HCT116 (cell line): ENCODE measurements around the gene AP2A1. TPM values are rescaled to one million over a fixed set of nuclear protein-coding genes. Genes with fewer than 3 reads are reported as not detected.

ENCODE experiments used
- ATAC-seq: fragments of 200-7000 bp; cut with Tn5 transposase; 2 replicates; pipeline ENCODE4 v1.9.1; 2020; ENCODE audit warnings: mild to moderate bottlenecking, moderate library complexity
- BruUV-seq: library from RNA; stranded (reverse); fragments of 400-500 nt; replicated peaks from 2 replicates; lab custom pipeline; 2021; lab: Mats Ljungman, UMichigan
- CTCF ChIA-PET: fragments of 300-600 bp; sonication (Branson Sonifier 250); formaldehyde crosslinking; loops from one replicate; lab custom pipeline; 2021; ENCODE audit warnings: antibody characterized with exemption; lab: Charles Lee
- POLR2A ChIA-PET: fragments of 300-600, 350-600 bp; sonication (Branson Sonifier 250); formaldehyde crosslinking; loops from one replicate; lab custom pipeline; 2021; ENCODE audit warnings: antibody characterized with exemption; lab: Charles Lee
- RAD21 ChIA-PET, 2 experiments: fragments of 300-600 bp; sonication (Branson Sonifier 250); formaldehyde crosslinking; loops; one replicate each; lab custom pipeline; 2023; ENCODE audit warnings: low total read pairs in 2 of 2; ENCODE audit not compliant: uncharacterized antibody in 2 of 2, unreplicated experiment in 2 of 2, low non-redundant PET in 1 of 2; lab: Charles Lee
- DNase-seq: peaks from one replicate; pipeline ENCODE4 v3.0.0-alpha.2; 2010; ENCODE audit warnings: low read depth, low spot score
- H2AFZ ChIP-seq: fragments of 200-600 bp; shearing (Covaris generic), sonication (generic); 2 replicates; pipeline ENCODE4 v1.6.1; 2017; ENCODE audit warnings: low read depth, mixed run types, mixed read lengths, antibody characterized with exemption, low read length; ENCODE audit not compliant: poor library complexity, severe bottlenecking
- H3K27ac ChIP-seq: 2 replicates; pipeline ENCODE4 v1.5.1; 2012; ENCODE audit warnings: low read depth, low read length
- H3K27me3 ChIP-seq: fragments of 200-600 bp; sonication (generic); 2 replicates; pipeline ENCODE4 v1.6.1; 2016; ENCODE audit warnings: mixed run types, low read length, mixed read lengths; ENCODE audit not compliant: insufficient read depth
- H3K36me3 ChIP-seq, 2 experiments: fragments of 200-500 bp in 1 of 2; fragments of 200-600 bp in 1 of 2; sonication (Bioruptor generic) in 1 of 2; sonication (generic) in 1 of 2; 2 replicates each; pipeline versions ENCODE4 v1.5.1 to v1.6.1; 2014 to 2016; ENCODE audit warnings: low read length in 2 of 2, inconsistent platforms in 1 of 2, mixed read lengths in 1 of 2, mixed run types in 1 of 2; ENCODE audit not compliant: insufficient read depth in 2 of 2, control insufficient read depth in 1 of 2
- H3K4me1 ChIP-seq, 2 experiments: fragments of 200-600 bp in 1 of 2; sonication (generic) in 1 of 2; 2 replicates each; pipeline versions ENCODE4 v1.5.1 to v1.6.1; 2012 to 2017; ENCODE audit warnings: low read length in 2 of 2, inconsistent platforms in 1 of 2, mild to moderate bottlenecking in 1 of 2, mixed read lengths in 1 of 2, mixed run types in 1 of 2, moderate library complexity in 1 of 2; ENCODE audit not compliant: insufficient read depth in 2 of 2, control insufficient read depth in 1 of 2
- H3K4me2 ChIP-seq: fragments of 200-600 bp; sonication (generic); 2 replicates; pipeline ENCODE4 v1.6.1; 2017; ENCODE audit warnings: mixed run types, low read length, mixed read lengths
- H3K4me3 ChIP-seq, 2 experiments: fragments of 200-600 bp in 1 of 2; sonication (generic) in 1 of 2; replicated peaks in 1 of 2; 2 replicates each; pipeline ENCODE4 v1.5.1; 2011 to 2016; ENCODE audit warnings: low read length in 2 of 2, control low read depth in 1 of 2, low read depth in 1 of 2, mild to moderate bottlenecking in 1 of 2, mixed read lengths in 1 of 2, mixed run types in 1 of 2
- H3K79me2 ChIP-seq: fragments of 200-600 bp; sonication (generic); 2 replicates; pipeline ENCODE4 v1.6.1; 2017; ENCODE audit warnings: mild to moderate bottlenecking, mixed run types, low read length, moderate library complexity, mixed read lengths; ENCODE audit not compliant: insufficient read depth
- H3K9ac ChIP-seq: fragments of 200-600 bp; sonication (generic); 2 replicates; pipeline ENCODE4 v1.6.1; 2016; ENCODE audit warnings: low read length, mixed read lengths
- H3K9me2 ChIP-seq: fragments of 200-600 bp; sonication (generic), shearing (Covaris generic); 2 replicates; pipeline ENCODE4 v1.6.1; 2017; ENCODE audit warnings: mixed run types, mild to moderate bottlenecking, moderate library complexity; ENCODE audit not compliant: insufficient read depth
- H3K9me3 ChIP-seq, 2 experiments: fragments of 200-500 bp in 1 of 2; fragments of 200-600 bp in 1 of 2; sonication (Bioruptor generic) in 1 of 2; sonication (generic) in 1 of 2; 2 replicates each; pipeline ENCODE4 v1.6.1; 2014 to 2017; ENCODE audit warnings: low read length in 2 of 2, mixed read lengths in 2 of 2, inconsistent platforms in 1 of 2, low read depth in 1 of 2, mild to moderate bottlenecking in 1 of 2, mixed run types in 1 of 2, moderate library complexity in 1 of 2; ENCODE audit not compliant: control insufficient read depth in 1 of 2, insufficient read depth in 1 of 2
- H4K20me1 ChIP-seq: fragments of 200-600 bp; sonication (generic), shearing (Covaris generic); 2 replicates; pipeline ENCODE4 v1.6.1; 2017; ENCODE audit warnings: mixed run types, mild to moderate bottlenecking, moderate library complexity; ENCODE audit not compliant: insufficient read depth
- CEBPB ChIP-seq: IDR thresholded peaks from 2 replicates; pipeline ENCODE4 v1.6.1; 2012; ENCODE audit warnings: low read depth
- EGR1 ChIP-seq: IDR thresholded peaks from 2 replicates; pipeline ENCODE4 v1.6.1; 2012; ENCODE audit warnings: low read depth
- ELF1 ChIP-seq: IDR thresholded peaks from 2 replicates; pipeline ENCODE4 v1.6.1; 2012; ENCODE audit warnings: low read depth, borderline replicate concordance
- EZH2 ChIP-seq: fragments of 200-600 bp; sonication (generic); IDR thresholded peaks from 2 replicates; pipeline ENCODE4 v1.6.1; 2017; ENCODE audit warnings: antibody characterized with exemption, mixed run types
- EZH2phosphoT487 ChIP-seq: fragments of 200-600 bp; IDR thresholded peaks from 2 replicates; pipeline ENCODE4 v1.6.1; 2018; ENCODE audit warnings: antibody characterized with exemption, borderline replicate concordance
- FOSL1 ChIP-seq: IDR thresholded peaks from 2 replicates; pipeline ENCODE4 v1.6.1; 2012; ENCODE audit warnings: low read depth
- JUND ChIP-seq: IDR thresholded peaks from 2 replicates; pipeline ENCODE4 v1.6.1; 2012
- POLR2AphosphoS5 ChIP-seq: IDR thresholded peaks from 2 replicates; pipeline ENCODE4 v1.6.1; 2011; ENCODE audit warnings: mild to moderate bottlenecking, low read depth, low read length, moderate library complexity
- RAD21 ChIP-seq: IDR thresholded peaks from 2 replicates; pipeline ENCODE4 v1.6.1; 2012; ENCODE audit warnings: low read depth, mild to moderate bottlenecking
- SIN3A ChIP-seq: IDR thresholded peaks from 2 replicates; pipeline ENCODE4 v1.6.1; 2012; ENCODE audit warnings: low read depth
- SP1 ChIP-seq: IDR thresholded peaks from 2 replicates; pipeline ENCODE4 v1.6.1; 2012; ENCODE audit warnings: low read depth
- SRF ChIP-seq: IDR thresholded peaks from 2 replicates; pipeline ENCODE4 v1.6.1; 2012; ENCODE audit warnings: low read depth
- TCF7L2 ChIP-seq: IDR thresholded peaks from 2 replicates; pipeline ENCODE4 v1.7.0; 2011; ENCODE audit warnings: borderline replicate concordance, inconsistent platforms; ENCODE audit not compliant: insufficient read depth, insufficient read length; ENCODE audit errors: extremely low read depth
- YY1 ChIP-seq: IDR thresholded peaks from 2 replicates; pipeline ENCODE4 v1.6.1; 2011; ENCODE audit warnings: low read length, low read depth, moderate library complexity, mild to moderate bottlenecking; ENCODE audit not compliant: insufficient replicate concordance; ENCODE audit errors: extremely low read depth
- ZFX ChIP-seq: fragments of 450-650 bp; IDR thresholded peaks from 2 replicates; pipeline ENCODE4 v1.6.1; 2017
- ZNF274 ChIP-seq: fragments of 200-500 bp; sonication (Bioruptor generic); IDR thresholded peaks from 2 replicates; pipeline ENCODE4 v1.6.1; 2014; ENCODE audit warnings: mild to moderate bottlenecking, low read depth, low read length, inconsistent platforms
- intact Hi-C: fragments of 100-400 bp; cut with micrococcal nuclease; formaldehyde crosslinking; loops from 2 replicates; pipeline ENCODE4 v1.10.0; 2022
- total RNA-seq: library from RNA; stranded (reverse); gene quantifications from one replicate; pipeline ENCODE4 v1.2.1, GENCODE V29; 2021; ENCODE audit not compliant: unreplicated experiment
- TF ChIP-seq, protein P1 (sequence below): IDR thresholded peaks from 2 replicates; pipeline ENCODE4 v1.6.1; 2011; ENCODE audit warnings: mild to moderate bottlenecking, low read length, moderate library complexity; ENCODE audit not compliant: insufficient replicate concordance; ENCODE audit errors: extremely low read depth
- TF ChIP-seq, protein P2 (sequence below): IDR thresholded peaks from 2 replicates; pipeline ENCODE4 v1.6.1; 2012; ENCODE audit warnings: low read depth
- TF ChIP-seq, protein P3 (sequence below): IDR thresholded peaks from 2 replicates; pipeline ENCODE4 v1.6.1; 2012

AP2A1 gene
- total RNA-seq, 1 experiment from 2014 or later, result 102 TPM

DNA sequence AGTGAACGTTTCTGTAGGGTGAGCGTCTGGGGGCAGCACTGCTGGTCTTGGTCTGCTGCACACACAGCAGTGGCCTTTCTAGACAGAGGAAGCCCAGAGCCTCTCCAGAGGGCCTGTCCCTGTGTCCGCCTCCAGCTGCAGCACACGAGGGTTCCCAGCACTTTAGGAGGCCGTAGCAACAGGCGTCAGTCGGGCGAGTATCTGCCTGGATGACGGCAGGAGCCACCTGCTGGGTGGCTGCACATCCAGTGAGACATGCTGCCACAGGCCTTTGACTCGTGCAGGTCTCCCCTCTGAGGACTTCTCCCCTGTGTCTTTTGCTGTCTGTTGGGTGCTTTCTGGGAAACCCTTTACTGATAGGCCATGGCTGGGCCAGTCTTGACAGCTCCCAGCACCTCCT is 22.1 kb downstream of the AP2A1 start (continued):
- TF ChIP-seq, protein P1, sequence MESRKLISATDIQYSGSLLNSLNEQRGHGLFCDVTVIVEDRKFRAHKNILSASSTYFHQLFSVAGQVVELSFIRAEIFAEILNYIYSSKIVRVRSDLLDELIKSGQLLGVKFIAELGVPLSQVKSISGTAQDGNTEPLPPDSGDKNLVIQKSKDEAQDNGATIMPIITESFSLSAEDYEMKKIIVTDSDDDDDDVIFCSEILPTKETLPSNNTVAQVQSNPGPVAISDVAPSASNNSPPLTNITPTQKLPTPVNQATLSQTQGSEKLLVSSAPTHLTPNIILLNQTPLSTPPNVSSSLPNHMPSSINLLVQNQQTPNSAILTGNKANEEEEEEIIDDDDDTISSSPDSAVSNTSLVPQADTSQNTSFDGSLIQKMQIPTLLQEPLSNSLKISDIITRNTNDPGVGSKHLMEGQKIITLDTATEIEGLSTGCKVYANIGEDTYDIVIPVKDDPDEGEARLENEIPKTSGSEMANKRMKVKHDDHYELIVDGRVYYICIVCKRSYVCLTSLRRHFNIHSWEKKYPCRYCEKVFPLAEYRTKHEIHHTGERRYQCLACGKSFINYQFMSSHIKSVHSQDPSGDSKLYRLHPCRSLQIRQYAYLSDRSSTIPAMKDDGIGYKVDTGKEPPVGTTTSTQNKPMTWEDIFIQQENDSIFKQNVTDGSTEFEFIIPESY, result no peak
- TF ChIP-seq ELF1 (no peak), SIN3A (no peak), FOSL1 (no peak)

GRCh38 chr19:49790866-49791265 is 24.1 kb downstream of the AP2A1 start:
- Histone ChIP-seq H3K36me3 (peaks cover 4 to 19% of the 10 kb centered on the region in 2 experiments; a peak in 3 of 4 replicates), H3K4me1 (peaks cover 13 to 26% of the 10 kb centered on the region in 2 experiments), H3K9ac (no peak overlapping the region), H3K27ac (no peak overlapping the region), H3K27me3 (no peaks in the 10 kb centered on the region), H3K9me3 (no peaks in the 10 kb centered on the region), H4K20me1 (no peaks in the 10 kb centered on the region), H2AFZ (no peak overlapping the region), H3K9me2 (no peaks in the 10 kb centered on the region), H3K4me2 (no peak overlapping the region), H3K79me2 (no peaks in the 10 kb centered on the region), H3K4me3 (no peak overlapping the region)
- ChIA-PET POLR2A (no interaction called here), RAD21 (no interaction called here), CTCF (no interaction called here)
- ATAC-seq (no peak), DNase-seq (no peak)
- intact Hi-C loops, result no loop called here
- TF ChIP-seq, protein P2, sequence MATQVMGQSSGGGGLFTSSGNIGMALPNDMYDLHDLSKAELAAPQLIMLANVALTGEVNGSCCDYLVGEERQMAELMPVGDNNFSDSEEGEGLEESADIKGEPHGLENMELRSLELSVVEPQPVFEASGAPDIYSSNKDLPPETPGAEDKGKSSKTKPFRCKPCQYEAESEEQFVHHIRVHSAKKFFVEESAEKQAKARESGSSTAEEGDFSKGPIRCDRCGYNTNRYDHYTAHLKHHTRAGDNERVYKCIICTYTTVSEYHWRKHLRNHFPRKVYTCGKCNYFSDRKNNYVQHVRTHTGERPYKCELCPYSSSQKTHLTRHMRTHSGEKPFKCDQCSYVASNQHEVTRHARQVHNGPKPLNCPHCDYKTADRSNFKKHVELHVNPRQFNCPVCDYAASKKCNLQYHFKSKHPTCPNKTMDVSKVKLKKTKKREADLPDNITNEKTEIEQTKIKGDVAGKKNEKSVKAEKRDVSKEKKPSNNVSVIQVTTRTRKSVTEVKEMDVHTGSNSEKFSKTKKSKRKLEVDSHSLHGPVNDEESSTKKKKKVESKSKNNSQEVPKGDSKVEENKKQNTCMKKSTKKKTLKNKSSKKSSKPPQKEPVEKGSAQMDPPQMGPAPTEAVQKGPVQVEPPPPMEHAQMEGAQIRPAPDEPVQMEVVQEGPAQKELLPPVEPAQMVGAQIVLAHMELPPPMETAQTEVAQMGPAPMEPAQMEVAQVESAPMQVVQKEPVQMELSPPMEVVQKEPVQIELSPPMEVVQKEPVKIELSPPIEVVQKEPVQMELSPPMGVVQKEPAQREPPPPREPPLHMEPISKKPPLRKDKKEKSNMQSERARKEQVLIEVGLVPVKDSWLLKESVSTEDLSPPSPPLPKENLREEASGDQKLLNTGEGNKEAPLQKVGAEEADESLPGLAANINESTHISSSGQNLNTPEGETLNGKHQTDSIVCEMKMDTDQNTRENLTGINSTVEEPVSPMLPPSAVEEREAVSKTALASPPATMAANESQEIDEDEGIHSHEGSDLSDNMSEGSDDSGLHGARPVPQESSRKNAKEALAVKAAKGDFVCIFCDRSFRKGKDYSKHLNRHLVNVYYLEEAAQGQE, result no peak
- no peak for TF ChIP-seq EZH2phosphoT487
- TF ChIP-seq ZFX, result no peak
- no peak for TF ChIP-seq CEBPB
- no peak for TF ChIP-seq EGR1
- no peak for TF ChIP-seq EZH2
- no peak for TF ChIP-seq RAD21
- no peak for TF ChIP-seq FOSL1
- TF ChIP-seq, protein P3, sequence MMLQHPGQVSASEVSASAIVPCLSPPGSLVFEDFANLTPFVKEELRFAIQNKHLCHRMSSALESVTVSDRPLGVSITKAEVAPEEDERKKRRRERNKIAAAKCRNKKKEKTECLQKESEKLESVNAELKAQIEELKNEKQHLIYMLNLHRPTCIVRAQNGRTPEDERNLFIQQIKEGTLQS, result no peak
- no peak for TF ChIP-seq YY1
- TF ChIP-seq, protein P1, result no peak
- TF ChIP-seq TCF7L2, result no peak
- TF ChIP-seq SP1, result no peak
- no peak for TF ChIP-seq JUND
- no peak for TF ChIP-seq SRF
- TF ChIP-seq SIN3A, result no peak
- TF ChIP-seq ZNF274, result no peak
- no peak for TF ChIP-seq POLR2AphosphoS5
- BruUV-seq, result no TSS peak
